Measurements from ENCODE around the gene QRFPR. TPM values are rescaled to one million over a fixed set of nuclear protein-coding genes. Genes with fewer than 3 reads are reported as not detected.

QRFPR gene
- total RNA-seq = 0.87 and 1.8 TPM in 2 replicates

DNA sequence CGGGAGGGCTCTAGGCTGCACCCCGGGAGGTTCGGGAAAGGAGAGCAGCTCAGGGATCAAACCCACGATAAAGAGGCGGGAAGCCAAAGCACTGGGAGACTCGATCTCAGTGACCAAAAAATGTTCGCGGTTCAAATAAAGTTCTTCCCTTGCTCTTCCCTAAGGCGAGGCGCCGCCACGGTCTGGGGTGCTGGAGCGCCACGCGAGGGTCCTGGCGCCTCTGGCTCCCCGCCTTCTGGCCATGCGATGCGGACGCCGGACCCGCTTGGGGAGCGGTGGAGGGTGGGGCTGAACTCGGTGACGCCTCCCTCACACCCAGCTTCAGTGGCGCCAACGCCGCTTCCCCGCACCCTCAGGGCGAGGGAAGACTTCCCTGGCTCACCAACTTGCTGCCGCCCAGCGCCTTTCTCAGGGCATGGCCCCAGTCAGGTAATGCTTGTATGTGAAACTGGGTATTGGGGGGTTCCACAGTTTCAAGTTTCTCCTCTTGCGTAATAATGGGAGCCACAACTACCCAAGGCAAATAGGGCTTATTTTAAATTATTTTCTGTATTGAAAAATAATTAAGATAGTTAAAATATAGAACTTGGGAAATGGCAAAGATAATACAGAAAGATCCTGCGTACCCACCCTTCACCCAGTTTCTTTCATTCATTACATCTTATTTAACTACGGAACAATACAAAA is at the start of gene QRFPR:
QRFPR (minus strand) TSS at position 243 of the 687 bp plus-strand sequence. CDS start 371 bp downstream, outside the sequence.

Other genes with a start within 250 kb of the QRFPR start
- 0.09 and 0.11 TPM in 2 replicates for gene TNIP3, start 216.7 kb downstream of the QRFPR start, total RNA-seq